GM15510 (cell line): ENCODE data around the gene CKAP2.
A peak's percentile ranks its signal among the peaks of the same experiment; 100 is the strongest.

Experiments
- POLR2A ChIP-seq: IDR thresholded peaks from 3 replicates; pipeline ENCODE4 v1.6.1; 2011; ENCODE audit warnings: borderline replicate concordance; ENCODE audit not compliant: insufficient read length; ENCODE audit errors: extremely low read depth

Gene CKAP2

DNA sequence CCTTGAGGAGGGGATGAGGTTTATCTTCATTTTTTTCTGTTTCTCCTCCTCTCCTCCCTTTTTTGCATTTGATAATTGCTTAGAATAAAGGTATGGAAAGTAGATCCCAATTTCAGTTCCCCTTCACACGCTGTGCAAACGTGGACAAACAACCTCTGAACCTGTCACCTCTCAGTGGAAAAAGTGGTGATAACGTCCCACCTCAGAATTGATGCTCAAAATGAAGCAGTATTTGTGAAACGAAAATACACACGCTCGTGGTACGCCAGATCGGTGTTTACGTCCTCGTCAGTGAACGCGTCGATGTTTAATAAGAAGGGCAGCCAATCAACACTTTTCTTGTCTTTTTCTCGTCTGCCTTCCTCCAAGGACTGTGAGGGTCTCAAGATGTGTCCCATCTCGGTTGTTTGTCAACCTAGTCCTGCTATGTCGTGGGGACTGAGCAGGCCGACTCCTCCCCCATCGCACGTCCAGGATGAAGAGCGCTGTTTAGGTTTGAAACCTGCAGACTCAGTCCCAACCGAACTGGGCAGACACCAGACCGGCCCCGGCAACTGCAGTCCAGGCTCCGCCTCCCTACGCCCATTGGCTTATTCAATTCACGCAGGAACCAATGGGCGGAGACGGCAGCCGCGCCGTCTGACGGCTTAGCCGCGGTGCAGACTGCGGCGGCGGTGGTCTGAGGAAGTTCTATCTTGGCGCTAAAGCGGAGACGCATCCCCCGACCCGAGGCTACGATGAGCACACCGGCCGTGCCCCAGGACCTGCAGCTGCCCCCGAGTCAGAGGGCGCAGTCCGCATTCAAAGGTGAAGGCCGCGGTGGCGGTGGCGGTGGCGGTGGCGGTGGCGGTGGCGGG, at the start of gene CKAP2:
TSS of gene CKAP2 (plus strand) at position 659 of the 857 bp plus-strand sequence. CDS start at position 738, 79 bp downstream.
- TF ChIP-seq POLR2A = peak; percentile 90

- no peak for TF ChIP-seq POLR2A
Observed at GRCh38 chr13:52405767-52406494, 49.3 kb upstream of the CKAP2 start, which contains the start of gene THSD1. Gene THSD1, minus strand, starts transcription at chr13:52406172. Its CDS starts 3,572 bp downstream, at chr13:52402600.

DNA sequence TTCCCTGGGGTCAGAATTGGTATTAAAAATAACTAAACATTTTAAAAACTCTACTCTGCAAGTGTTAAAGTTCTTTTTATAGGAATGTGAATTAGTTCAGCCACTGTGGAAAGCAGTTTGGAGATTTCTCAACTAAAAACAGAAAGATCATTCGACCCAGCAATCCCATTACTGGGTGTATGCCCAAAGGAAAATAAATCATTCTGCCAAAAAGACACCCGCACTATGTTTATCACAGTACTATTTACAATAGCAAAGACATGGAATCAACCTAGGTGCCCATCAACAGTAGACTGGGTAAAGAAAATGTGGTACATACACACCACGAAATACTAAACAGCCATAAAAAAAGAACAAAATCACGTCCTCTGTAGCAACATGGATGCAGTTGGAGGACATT, 48.6 kb upstream of the CKAP2 start:
- no peak for TF ChIP-seq POLR2A

- TF ChIP-seq POLR2A = no peak
Observed at GRCh38 chr13:52411629-52412028, 43.6 kb upstream of the CKAP2 start.

DNA sequence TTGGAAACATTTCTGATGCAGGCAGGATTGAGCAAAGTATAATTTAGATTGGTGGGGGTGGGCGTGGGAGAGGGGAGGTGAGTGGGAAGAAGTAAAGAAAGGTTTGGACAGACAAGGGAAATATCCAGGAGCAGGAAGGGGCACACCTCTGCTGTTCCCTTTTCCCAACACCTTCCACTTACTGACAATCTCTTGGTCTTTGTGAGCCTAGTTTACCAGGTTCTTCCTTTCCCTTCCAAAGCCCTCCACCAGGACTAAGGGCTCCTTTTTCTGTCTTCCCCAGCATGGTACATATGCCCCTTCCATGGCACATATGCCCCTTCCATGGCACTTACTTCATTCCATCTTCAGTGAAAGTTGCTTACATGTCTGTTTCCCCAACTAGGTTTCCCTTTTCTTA, 43.1 kb upstream of the CKAP2 start:
- TF ChIP-seq POLR2A = no peak

- no peak for TF ChIP-seq POLR2A
Observed at GRCh38 chr13:52414051-52414450, 41.2 kb upstream of the CKAP2 start.

GRCh38 chr13:52414963-52415362, 40.3 kb upstream of the CKAP2 start:
- no peak for TF ChIP-seq POLR2A

DNA sequence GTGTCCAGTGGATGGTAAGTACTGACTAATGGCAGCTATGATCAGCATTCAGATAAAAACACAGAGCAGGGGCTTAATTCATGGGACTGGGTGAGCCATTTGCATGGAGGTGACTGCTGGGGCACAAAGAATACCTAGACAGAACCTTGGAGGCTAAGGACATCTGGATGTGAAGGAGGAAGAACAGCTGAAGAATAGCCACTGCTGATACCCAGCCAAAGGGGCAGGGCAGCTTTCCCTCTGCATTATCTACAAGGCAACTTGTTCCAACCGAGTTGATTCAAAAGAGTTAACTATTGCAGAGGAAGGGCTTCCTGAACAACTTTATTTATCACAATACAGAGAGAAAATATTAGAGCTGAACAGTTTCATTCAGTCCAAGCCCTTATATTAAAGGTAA, 36.2 kb upstream of the CKAP2 start:
- TF ChIP-seq POLR2A = no peak

DNA sequence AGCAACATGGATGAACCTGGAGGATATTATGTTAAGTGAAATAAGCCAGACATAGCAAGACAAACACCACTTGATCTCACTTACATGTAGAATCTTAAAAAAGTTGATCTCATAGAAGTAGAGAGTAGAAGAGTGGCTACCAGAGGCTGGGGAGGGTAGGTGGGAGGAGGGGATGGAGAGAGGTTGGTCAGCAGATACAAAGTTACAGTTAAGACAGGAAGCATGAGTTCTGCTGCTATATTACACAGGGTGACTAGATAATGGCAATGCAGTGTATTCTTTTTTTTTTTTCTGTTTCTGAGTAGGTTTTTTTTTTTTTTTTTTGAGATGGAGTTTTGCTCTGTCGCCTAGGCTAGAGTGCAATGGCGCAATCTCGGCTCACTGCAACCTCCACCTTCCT, 34.1 kb upstream of the CKAP2 start:
- TF ChIP-seq POLR2A = no peak

GRCh38 chr13:52428295-52428694, 27.0 kb upstream of the CKAP2 start:
- TF ChIP-seq POLR2A = no peak

GRCh38 chr13:52432456-52432855, 22.8 kb upstream of the CKAP2 start:
- TF ChIP-seq POLR2A = no peak

DNA sequence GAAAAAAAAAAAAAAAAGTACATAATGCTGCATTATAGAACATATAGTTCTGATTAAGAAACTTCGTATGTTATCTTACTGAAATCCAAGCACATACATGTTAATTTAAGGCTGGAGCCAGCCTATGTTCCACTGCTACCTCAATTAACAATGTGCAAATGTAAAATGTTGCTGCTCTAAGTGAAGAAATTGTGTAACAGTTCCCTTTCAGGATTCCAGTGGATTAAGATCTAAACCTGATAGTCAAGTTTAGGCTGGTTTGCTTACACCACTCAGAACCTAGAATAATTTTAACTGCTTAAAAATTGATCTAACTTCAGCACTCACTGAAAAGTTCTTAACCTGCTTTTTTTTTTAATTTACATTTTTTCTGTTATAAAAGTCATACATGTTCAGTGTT, 9.0 kb upstream of the CKAP2 start:
- no peak for TF ChIP-seq POLR2A

- TF ChIP-seq POLR2A = no peak
Observed at GRCh38 chr13:52447354-52447753, 7.9 kb upstream of the CKAP2 start.

GRCh38 chr13:52447815-52448552, 7.3 kb upstream of the CKAP2 start:
- no peak for TF ChIP-seq POLR2A
